Esophagus muscularis mucosa (tissue), 4 donors: ENCODE data around the gene NEUROD2.

Experiments used
- EP300 ChIP-seq: sonication (generic); formaldehyde crosslinking; IDR thresholded peaks from one replicate; pipeline ENCODE4 v1.6.1; 2017; ENCODE audit warnings: antibody characterized with exemption
- POLR2A ChIP-seq: fragments of 450-650 bp; IDR thresholded peaks from one replicate; pipeline ENCODE4 v1.6.1; 2017; ENCODE audit warnings: antibody characterized with exemption, moderate library complexity, mild to moderate bottlenecking, low read depth
- POLR2AphosphoS5 ChIP-seq, 2 donors: sonication (generic); formaldehyde crosslinking; IDR thresholded peaks; one replicate each; pipeline ENCODE4 v1.6.1; 2017; ENCODE audit warnings: antibody characterized with exemption in 2 of 2
- TF ChIP-seq, protein P1 (sequence below), 3 experiments: fragments of 200-600 bp in 2 of 3; fragments of 450-650 bp in 1 of 3; sonication (generic) in 2 of 3; IDR thresholded peaks; one replicate each; pipeline ENCODE4 v1.5.1; 2017 to 2019; ENCODE audit warnings: antibody characterized with exemption in 3 of 3, mild to moderate bottlenecking in 2 of 3, moderate library complexity in 1 of 3

DNA sequence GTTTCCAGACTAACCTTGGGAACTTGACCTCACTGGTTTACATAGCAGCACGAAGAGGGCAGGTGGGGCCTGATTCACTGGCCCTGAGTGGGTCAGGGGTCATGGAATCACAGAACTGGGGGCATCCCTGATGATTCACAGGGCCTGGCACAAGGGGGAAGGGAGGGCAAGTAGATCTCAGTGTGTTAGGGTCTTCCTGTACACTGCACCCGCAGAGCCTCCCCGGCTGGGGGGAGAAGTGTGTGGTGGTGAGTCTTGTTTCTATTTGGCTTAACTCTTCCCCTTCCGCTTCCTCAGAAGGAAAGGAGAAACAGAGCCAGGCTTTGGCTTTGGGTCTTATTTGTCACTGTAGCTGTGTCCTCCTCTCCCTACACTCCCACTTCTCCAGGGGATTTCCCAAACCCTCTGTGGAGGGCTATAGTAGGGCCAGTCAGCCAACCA, 32.9 kb upstream of the NEUROD2 start:
- TF ChIP-seq, protein P1, sequence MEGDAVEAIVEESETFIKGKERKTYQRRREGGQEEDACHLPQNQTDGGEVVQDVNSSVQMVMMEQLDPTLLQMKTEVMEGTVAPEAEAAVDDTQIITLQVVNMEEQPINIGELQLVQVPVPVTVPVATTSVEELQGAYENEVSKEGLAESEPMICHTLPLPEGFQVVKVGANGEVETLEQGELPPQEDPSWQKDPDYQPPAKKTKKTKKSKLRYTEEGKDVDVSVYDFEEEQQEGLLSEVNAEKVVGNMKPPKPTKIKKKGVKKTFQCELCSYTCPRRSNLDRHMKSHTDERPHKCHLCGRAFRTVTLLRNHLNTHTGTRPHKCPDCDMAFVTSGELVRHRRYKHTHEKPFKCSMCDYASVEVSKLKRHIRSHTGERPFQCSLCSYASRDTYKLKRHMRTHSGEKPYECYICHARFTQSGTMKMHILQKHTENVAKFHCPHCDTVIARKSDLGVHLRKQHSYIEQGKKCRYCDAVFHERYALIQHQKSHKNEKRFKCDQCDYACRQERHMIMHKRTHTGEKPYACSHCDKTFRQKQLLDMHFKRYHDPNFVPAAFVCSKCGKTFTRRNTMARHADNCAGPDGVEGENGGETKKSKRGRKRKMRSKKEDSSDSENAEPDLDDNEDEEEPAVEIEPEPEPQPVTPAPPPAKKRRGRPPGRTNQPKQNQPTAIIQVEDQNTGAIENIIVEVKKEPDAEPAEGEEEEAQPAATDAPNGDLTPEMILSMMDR (IDR thresholded peaks at IDR 0.05): no peak
- TF ChIP-seq POLR2A (no peak), POLR2AphosphoS5 (IDR thresholded peaks at IDR 0.05) (no peak), EP300 (no peak)
